K562 (cell line): ENCODE measurements around the gene DHODH. TPM values are rescaled to one million over a fixed set of nuclear protein-coding genes. Genes with fewer than 3 reads are reported as not detected.

ENCODE experiments used
- ATAC-seq: fragments of 200-7000 bp; cut with Tn5 transposase; 3 replicates; pipeline ENCODE4 v1.9.1; 2020; ENCODE audit warnings: moderate library complexity
- BruUV-seq: library from RNA; stranded (reverse); fragments of 400-500 nt; replicated peaks from 2 replicates; lab custom pipeline; 2021; lab: Mats Ljungman, UMichigan
- CTCF ChIA-PET: fragments of 300-600 bp; formaldehyde crosslinking; extraction: SDS; loops from one replicate; lab custom pipeline; 2021; ENCODE audit warnings: low intra/inter-chr PET ratio; lab: Yijun Ruan, JAX
- POLR2A ChIA-PET: fragments of 300-600, 350-650 bp; sonication (Branson Sonifier 250); formaldehyde crosslinking; extraction: SDS; loops from one replicate; lab custom pipeline; 2021; ENCODE audit warnings: antibody characterized with exemption, inconsistent platforms; lab: Yijun Ruan, JAX
- DNase-seq, 4 experiments: peaks; one replicate each; pipeline versions ENCODE4 v3.0.0 to v3.0.0-alpha.2; 2011 to 2018; ENCODE audit warnings: low spot score in 3 of 4, mixed read lengths in 3 of 4; ENCODE audit errors: extremely low read depth in 1 of 4
- FAIRE-seq: peaks from 2 replicates; lab custom pipeline; 2011; peaks lifted over from hg19 to GRCh38; lab: Jason Lieb, UNC
- H2AFZ ChIP-seq: 2 replicates; pipeline ENCODE4 v1.6.0; 2011; ENCODE audit warnings: low read depth, low read length, control low read depth, inconsistent platforms
- H3K27ac ChIP-seq: fragments of 200-600 bp; 3 replicates; pipeline ENCODE4 v1.8.0; 2011; ENCODE audit warnings: low read depth, mild to moderate bottlenecking, control low read depth, inconsistent platforms, low read length, moderate library complexity, mixed read lengths; ENCODE audit errors: extremely low read depth
- H3K27me3 ChIP-seq, 2 experiments: fragments of 300-600 bp in 1 of 2; 2 replicates in 1 of 2; 3 replicates in 1 of 2; pipeline versions ENCODE4 v1.6.0 to v1.8.0; 2011; ENCODE audit warnings: inconsistent platforms in 2 of 2, low read length in 2 of 2, mild to moderate bottlenecking in 1 of 2, mixed read lengths in 1 of 2, moderate library complexity in 1 of 2; ENCODE audit not compliant: control insufficient read depth in 2 of 2, insufficient read depth in 2 of 2
- H3K36me3 ChIP-seq: fragments of 300-600 bp; 3 replicates; pipeline ENCODE4 v1.8.0; 2011; ENCODE audit warnings: mild to moderate bottlenecking, low read length, inconsistent platforms; ENCODE audit not compliant: control insufficient read depth, insufficient read depth
- H3K4me1 ChIP-seq, 2 experiments: fragments of 200-600 bp in 1 of 2; replicated peaks in 1 of 2; 2 replicates in 1 of 2; 3 replicates in 1 of 2; pipeline versions ENCODE4 v1.5.1 to v1.8.0; 2011; ENCODE audit warnings: inconsistent platforms in 2 of 2, low read length in 2 of 2, mild to moderate bottlenecking in 1 of 2, mixed read lengths in 1 of 2, moderate library complexity in 1 of 2; ENCODE audit not compliant: control insufficient read depth in 2 of 2, insufficient read depth in 2 of 2
- H3K4me2 ChIP-seq: 2 replicates; pipeline ENCODE4 v1.6.1; 2011; ENCODE audit warnings: low read length, control low read depth, inconsistent platforms, mixed read lengths; ENCODE audit not compliant: insufficient read depth
- H3K4me3 ChIP-seq: fragments of 200-600 bp; sonication (generic), shearing (Covaris generic); 2 replicates; pipeline ENCODE4 v1.5.1; 2016; ENCODE audit warnings: control low read depth, inconsistent platforms
- H3K79me2 ChIP-seq: fragments of 200-600 bp; 3 replicates; pipeline ENCODE4 v1.8.0; 2011; ENCODE audit warnings: low read length, inconsistent platforms; ENCODE audit not compliant: control insufficient read depth, insufficient read depth
- H3K9ac ChIP-seq, 2 experiments: 2 replicates each; pipeline versions ENCODE4 v1.6.0 to v1.6.1; 2011; ENCODE audit warnings: low read depth in 2 of 2, low read length in 2 of 2, control low read depth in 1 of 2, inconsistent platforms in 1 of 2, mild to moderate bottlenecking in 1 of 2, mixed read lengths in 1 of 2; ENCODE audit not compliant: insufficient read depth in 1 of 2
- H3K9me1 ChIP-seq: one replicate; pipeline ENCODE4 v1.6.0; 2011; ENCODE audit warnings: inconsistent platforms, mild to moderate bottlenecking, low read length, moderate library complexity; ENCODE audit not compliant: control insufficient read depth, insufficient read depth
- H3K9me3 ChIP-seq: replicated peaks from 2 replicates; pipeline ENCODE4 v1.5.1; 2011; ENCODE audit warnings: low read depth, low read length, inconsistent platforms; ENCODE audit not compliant: control insufficient read depth, insufficient read depth
- H4K20me1 ChIP-seq: replicated peaks from 2 replicates; pipeline ENCODE4 v1.6.1; 2011; ENCODE audit warnings: low read length, inconsistent platforms, mixed read lengths; ENCODE audit not compliant: control insufficient read depth, insufficient read depth
- ASH1L ChIP-seq: fragments of 450-650 bp; IDR thresholded peaks from 2 replicates; pipeline ENCODE4 v1.6.1; 2018; ENCODE audit warnings: borderline replicate concordance, mild to moderate bottlenecking, low read depth; ENCODE audit not compliant: partially characterized antibody
- ATF7 ChIP-seq: fragments of 450-650 bp; IDR thresholded peaks from 2 replicates; pipeline ENCODE4 v1.7.1; 2014; ENCODE audit warnings: mild to moderate bottlenecking, moderate library complexity
- MYC ChIP-seq, 2 experiments: fragments of 250-450 bp in 1 of 2; sonication (Bioruptor Pico) in 1 of 2; IDR thresholded peaks; 2 replicates each; pipeline versions ENCODE4 v1.5.1 to v1.6.1; 2012 to 2021; ENCODE audit warnings: low read depth in 2 of 2, borderline replicate concordance in 1 of 2, improper control_type of control experiment in 1 of 2, low read length in 1 of 2, mild to moderate bottlenecking in 1 of 2, moderate library complexity in 1 of 2
- NCOA2 ChIP-seq, 2 experiments: fragments of 450-650 bp; IDR thresholded peaks; 2 replicates each; pipeline ENCODE4 v1.6.1; 2018; ENCODE audit warnings: mild to moderate bottlenecking in 2 of 2, moderate library complexity in 1 of 2; ENCODE audit not compliant: partially characterized antibody in 2 of 2
- STAT5B ChIP-seq: fragments of 250-450 bp; sonication (Bioruptor Pico); IDR thresholded peaks from 2 replicates; pipeline ENCODE4 v1.8.0; 2021; ENCODE audit warnings: mild to moderate bottlenecking, inconsistent platforms
- TAF9B ChIP-seq: fragments of 450-650 bp; IDR thresholded peaks from 2 replicates; pipeline ENCODE4 v1.6.1; 2018; ENCODE audit warnings: mild to moderate bottlenecking; ENCODE audit not compliant: partially characterized antibody
- ZNF586 ChIP-seq: fragments of 450-650 bp; formaldehyde crosslinking; conservative IDR thresholded peaks from 2 replicates; pipeline ENCODE4 v1.4.0; 2020; ENCODE audit warnings: mild to moderate bottlenecking, moderate library complexity
- WGBS: fragments of 100-300 bp; shearing (Covaris generic); methylation state at CpG from one replicate; pipeline ENCODE4 v1.1.6; 2016; ENCODE audit warnings: low coverage, mixed read lengths; ENCODE audit not compliant: insufficient coverage; ENCODE audit errors: missing lambda C conversion rate; 5-methylcytosine and 5-hydroxymethylcytosine counted together
- in situ Hi-C: fragments of 300-500 bp; cut with MboI; formaldehyde crosslinking; loops from 4 replicates; pipeline ENCODE4 v1.15.0; 2018; ENCODE audit warnings: inconsistent platforms, mixed read lengths
- intact Hi-C: fragments of 100-400 bp; cut with micrococcal nuclease; formaldehyde crosslinking; loops from 2 replicates; pipeline ENCODE4 v1.14.2; 2022
- polyA plus RNA-seq, 8 experiments: library from polyadenylated mRNA; depleted of rRNA in 4 of 8; stranded (reverse) in 5 of 8; unstranded in 3 of 8; fragments of >200 nt; fragmentation: Nextera tagmentation in 2 of 8; fragmentation: Illumina TruSeq in 1 of 8; extraction: Ambion mirVana in 2 of 8; extraction: Trizol in 1 of 8; gene quantifications; 2 replicates each; pipeline versions ENCODE4 v1.2.1 to v1.2.3, GENCODE V29; 2011 to 2014; ENCODE audit warnings: inconsistent platforms in 1 of 8, missing spikeins in 1 of 8
- total RNA-seq, 7 experiments: library from RNA; depleted of rRNA in 6 of 7; stranded (reverse); fragments of >200 nt in 6 of 7; fragmentation: Illumina TruSeq in 2 of 7; extraction: Trizol in 2 of 7; gene quantifications; 2 replicates each; pipeline versions ENCODE4 v1.2.1 to v1.2.3, GENCODE V29; 2011 to 2021; ENCODE audit warnings: low replicate concordance in 1 of 7
- TF ChIP-seq, protein P1 (sequence below): sonication (generic); formaldehyde crosslinking; IDR thresholded peaks from 2 replicates; pipeline ENCODE4 v1.8.1; 2022; ENCODE audit warnings: missing genetic modification reagents
- TF ChIP-seq, protein P2 (sequence below): IDR thresholded peaks from 2 replicates; pipeline ENCODE4 v1.6.1; 2011; ENCODE audit warnings: borderline replicate concordance, low read depth, mild to moderate bottlenecking, moderate library complexity, low read length; ENCODE audit not compliant: insufficient read depth, poor library complexity, severe bottlenecking
- TF ChIP-seq, protein P3 (sequence below): fragments of 450-650 bp; conservative IDR thresholded peaks from 2 replicates; pipeline ENCODE4 v1.6.1; 2016; ENCODE audit warnings: missing genetic modification characterization, low read depth, mild to moderate bottlenecking, missing compliant biosample characterization, moderate library complexity
- TF ChIP-seq, protein P4 (sequence below): fragments of 450-650 bp; IDR thresholded peaks from 2 replicates; pipeline ENCODE4 v1.6.1; 2016; ENCODE audit warnings: missing biosample characterization, missing genetic modification characterization
- TF ChIP-seq, protein P5 (sequence below): fragments of 450-650 bp; formaldehyde crosslinking; IDR thresholded peaks from 2 replicates; pipeline ENCODE4 v1.4.0; 2020; ENCODE audit warnings: mild to moderate bottlenecking, moderate library complexity

The DHODH gene
- total and polyA plus RNA-seq, 9 of the 15 experiments (the other 6 are each of a cell fraction or from before 2014, with no cell fraction given): 4.3 to 19.9 (median 12.7) TPM

DNA sequence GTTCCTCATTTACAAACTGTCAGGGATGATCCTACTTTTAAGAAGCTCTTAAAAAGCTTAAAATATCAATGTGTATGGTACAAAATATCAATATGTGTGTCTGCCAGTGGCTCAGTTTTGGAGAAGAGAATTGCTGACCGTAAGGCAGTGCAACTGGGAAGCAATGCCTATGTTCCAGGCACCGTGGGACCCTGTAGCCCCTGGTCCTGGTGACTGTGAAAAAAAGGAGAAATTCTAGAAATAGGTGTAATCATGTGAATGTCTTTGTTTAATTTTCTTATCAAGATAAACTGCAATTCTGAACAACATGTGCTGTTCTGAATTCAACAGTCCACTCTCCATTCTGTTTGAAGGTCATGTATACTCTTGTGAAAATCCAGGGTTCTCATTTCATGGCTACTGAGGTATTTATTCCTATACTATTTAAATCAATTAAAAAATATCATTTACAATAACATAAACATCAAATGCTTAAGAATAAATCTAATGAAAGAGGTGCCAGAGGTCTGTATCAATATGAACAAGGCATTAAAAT lies 36.3 kb downstream of the DHODH start:
- ChIA-PET POLR2A (no interaction called here), CTCF (no interaction called here)
- H3K79me2 ChIP-seq: no peaks in the 10 kb centered on the region
- no peaks in the 10 kb centered on the region for H4K20me1 ChIP-seq
- H3K4me2 ChIP-seq: no peak overlapping the region
- no peaks in the 10 kb centered on the region; a peak in 2 of 5 replicates for H3K27me3 ChIP-seq
- BruUV-seq: no TSS peak
- H3K27ac ChIP-seq: no peak overlapping the region
- no peaks in the 10 kb centered on the region for H3K9me1 ChIP-seq
- H2AFZ ChIP-seq: no peak overlapping the region
- H3K4me3 ChIP-seq: no peak overlapping the region
- H3K9ac ChIP-seq: no peak overlapping the region
- no peaks in the 10 kb centered on the region for H3K36me3 ChIP-seq
- H3K4me1 ChIP-seq: no peaks in the 10 kb centered on the region; a peak in 2 of 5 replicates
- no peak for ATAC-seq
- WGBS: 0% methylated on average over 2 of the region's 2 CpGs
- intact Hi-C loops (no loop called here), in situ Hi-C loops (no loop called here)
- FAIRE-seq: no peak
- DNase-seq: no peak
- no peaks in the 10 kb centered on the region for H3K9me3 ChIP-seq
- TF ChIP-seq TAF9B: no peak
- TF ChIP-seq ZNF586 (CRISPR knock-in tag): no peak
- TF ChIP-seq, protein P1, sequence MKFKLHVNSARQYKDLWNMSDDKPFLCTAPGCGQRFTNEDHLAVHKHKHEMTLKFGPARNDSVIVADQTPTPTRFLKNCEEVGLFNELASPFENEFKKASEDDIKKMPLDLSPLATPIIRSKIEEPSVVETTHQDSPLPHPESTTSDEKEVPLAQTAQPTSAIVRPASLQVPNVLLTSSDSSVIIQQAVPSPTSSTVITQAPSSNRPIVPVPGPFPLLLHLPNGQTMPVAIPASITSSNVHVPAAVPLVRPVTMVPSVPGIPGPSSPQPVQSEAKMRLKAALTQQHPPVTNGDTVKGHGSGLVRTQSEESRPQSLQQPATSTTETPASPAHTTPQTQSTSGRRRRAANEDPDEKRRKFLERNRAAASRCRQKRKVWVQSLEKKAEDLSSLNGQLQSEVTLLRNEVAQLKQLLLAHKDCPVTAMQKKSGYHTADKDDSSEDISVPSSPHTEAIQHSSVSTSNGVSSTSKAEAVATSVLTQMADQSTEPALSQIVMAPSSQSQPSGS: no peak
- TF ChIP-seq ATF7: no peak
- TF ChIP-seq, protein P2, sequence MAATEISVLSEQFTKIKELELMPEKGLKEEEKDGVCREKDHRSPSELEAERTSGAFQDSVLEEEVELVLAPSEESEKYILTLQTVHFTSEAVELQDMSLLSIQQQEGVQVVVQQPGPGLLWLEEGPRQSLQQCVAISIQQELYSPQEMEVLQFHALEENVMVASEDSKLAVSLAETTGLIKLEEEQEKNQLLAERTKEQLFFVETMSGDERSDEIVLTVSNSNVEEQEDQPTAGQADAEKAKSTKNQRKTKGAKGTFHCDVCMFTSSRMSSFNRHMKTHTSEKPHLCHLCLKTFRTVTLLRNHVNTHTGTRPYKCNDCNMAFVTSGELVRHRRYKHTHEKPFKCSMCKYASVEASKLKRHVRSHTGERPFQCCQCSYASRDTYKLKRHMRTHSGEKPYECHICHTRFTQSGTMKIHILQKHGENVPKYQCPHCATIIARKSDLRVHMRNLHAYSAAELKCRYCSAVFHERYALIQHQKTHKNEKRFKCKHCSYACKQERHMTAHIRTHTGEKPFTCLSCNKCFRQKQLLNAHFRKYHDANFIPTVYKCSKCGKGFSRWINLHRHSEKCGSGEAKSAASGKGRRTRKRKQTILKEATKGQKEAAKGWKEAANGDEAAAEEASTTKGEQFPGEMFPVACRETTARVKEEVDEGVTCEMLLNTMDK: no peak
- TF ChIP-seq NCOA2 (IDR thresholded peaks at IDR 0.05; ENCODE audit: partially characterized antibody in 2 of 2): no peak
- TF ChIP-seq, protein P3, sequence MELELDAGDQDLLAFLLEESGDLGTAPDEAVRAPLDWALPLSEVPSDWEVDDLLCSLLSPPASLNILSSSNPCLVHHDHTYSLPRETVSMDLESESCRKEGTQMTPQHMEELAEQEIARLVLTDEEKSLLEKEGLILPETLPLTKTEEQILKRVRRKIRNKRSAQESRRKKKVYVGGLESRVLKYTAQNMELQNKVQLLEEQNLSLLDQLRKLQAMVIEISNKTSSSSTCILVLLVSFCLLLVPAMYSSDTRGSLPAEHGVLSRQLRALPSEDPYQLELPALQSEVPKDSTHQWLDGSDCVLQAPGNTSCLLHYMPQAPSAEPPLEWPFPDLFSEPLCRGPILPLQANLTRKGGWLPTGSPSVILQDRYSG (tag): no peak
- TF ChIP-seq, protein P4, sequence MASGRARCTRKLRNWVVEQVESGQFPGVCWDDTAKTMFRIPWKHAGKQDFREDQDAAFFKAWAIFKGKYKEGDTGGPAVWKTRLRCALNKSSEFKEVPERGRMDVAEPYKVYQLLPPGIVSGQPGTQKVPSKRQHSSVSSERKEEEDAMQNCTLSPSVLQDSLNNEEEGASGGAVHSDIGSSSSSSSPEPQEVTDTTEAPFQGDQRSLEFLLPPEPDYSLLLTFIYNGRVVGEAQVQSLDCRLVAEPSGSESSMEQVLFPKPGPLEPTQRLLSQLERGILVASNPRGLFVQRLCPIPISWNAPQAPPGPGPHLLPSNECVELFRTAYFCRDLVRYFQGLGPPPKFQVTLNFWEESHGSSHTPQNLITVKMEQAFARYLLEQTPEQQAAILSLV (tag): no peak
- TF ChIP-seq, protein P5, sequence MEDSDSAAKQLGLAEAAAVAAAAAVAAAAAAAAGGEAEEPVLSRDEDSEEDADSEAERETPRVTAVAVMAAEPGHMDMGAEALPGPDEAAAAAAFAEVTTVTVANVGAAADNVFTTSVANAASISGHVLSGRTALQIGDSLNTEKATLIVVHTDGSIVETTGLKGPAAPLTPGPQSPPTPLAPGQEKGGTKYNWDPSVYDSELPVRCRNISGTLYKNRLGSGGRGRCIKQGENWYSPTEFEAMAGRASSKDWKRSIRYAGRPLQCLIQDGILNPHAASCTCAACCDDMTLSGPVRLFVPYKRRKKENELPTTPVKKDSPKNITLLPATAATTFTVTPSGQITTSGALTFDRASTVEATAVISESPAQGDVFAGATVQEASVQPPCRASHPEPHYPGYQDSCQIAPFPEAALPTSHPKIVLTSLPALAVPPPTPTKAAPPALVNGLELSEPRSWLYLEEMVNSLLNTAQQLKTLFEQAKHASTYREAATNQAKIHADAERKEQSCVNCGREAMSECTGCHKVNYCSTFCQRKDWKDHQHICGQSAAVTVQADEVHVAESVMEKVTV (CRISPR knock-in tag): no peak
- TF ChIP-seq ASH1L: no peak
- TF ChIP-seq MYC (IDR thresholded peaks at IDR 0.05; ENCODE audit: low read depth, low read length): no peak
- TF ChIP-seq MYC (CRISPR knock-in tag; IDR thresholded peaks at IDR 0.05; ENCODE audit: borderline replicate concordance, low read depth): no peak
- TF ChIP-seq STAT5B (CRISPR knock-in tag): no peak
